ENCODE data around the gene ASXL3. TPM values are rescaled to one million over a fixed set of nuclear protein-coding genes. Genes with fewer than 3 reads are reported as not detected.

The ASXL3 gene
- total RNA-seq, 4 donors from 2014 or later: 0.13 to 0.62 (median 0.41) TPM

GRCh38 chr18:33541316-33541715 lies 36.7 kb upstream of the ASXL3 start:
- 60 to 74% methylated on average over 3 of the region's 3 CpGs for WGBS, 2 donors
- intact Hi-C loops (cut with DNase I; ENCODE audit: low total_unique reads): no loop called here
- TF ChIP-seq POLR2A (IDR thresholded peaks at IDR 0.05): no peak
- TF ChIP-seq CTCF (IDR thresholded peaks at IDR 0.05): no peak
- H3K4me3 ChIP-seq (ENCODE audit: low read depth, poor library complexity, severe bottlenecking): no peak overlapping the region
- DNase-seq (ENCODE audit: low spot score in 2 of 2): no peak

GRCh38 chr18:33556846-33557245 lies 21.2 kb upstream of the ASXL3 start:
- intact Hi-C loops (cut with DNase I; ENCODE audit: low total_unique reads): no loop called here
- H3K4me3 ChIP-seq (ENCODE audit: low read depth, poor library complexity, severe bottlenecking): no peak overlapping the region
- DNase-seq (ENCODE audit: low spot score in 2 of 2): no peak
- WGBS, 2 donors: 81 to 83% methylated on average over 2 of the region's 2 CpGs
- TF ChIP-seq CTCF (IDR thresholded peaks at IDR 0.05) (no peak), POLR2A (IDR thresholded peaks at IDR 0.05) (no peak)

GRCh38 chr18:33557706-33558105 lies 20.3 kb upstream of the ASXL3 start:
- no peak for TF ChIP-seq CTCF (IDR thresholded peaks at IDR 0.05)
- TF ChIP-seq POLR2A (IDR thresholded peaks at IDR 0.05): no peak
- DNase-seq (ENCODE audit: low spot score in 2 of 2): no peak
- WGBS, 2 donors: 64 to 69% methylated on average over 3 of the region's 3 CpGs
- intact Hi-C loops (cut with DNase I; ENCODE audit: low total_unique reads): no loop called here
- H3K4me3 ChIP-seq (ENCODE audit: low read depth, poor library complexity, severe bottlenecking): no peak overlapping the region

DNA sequence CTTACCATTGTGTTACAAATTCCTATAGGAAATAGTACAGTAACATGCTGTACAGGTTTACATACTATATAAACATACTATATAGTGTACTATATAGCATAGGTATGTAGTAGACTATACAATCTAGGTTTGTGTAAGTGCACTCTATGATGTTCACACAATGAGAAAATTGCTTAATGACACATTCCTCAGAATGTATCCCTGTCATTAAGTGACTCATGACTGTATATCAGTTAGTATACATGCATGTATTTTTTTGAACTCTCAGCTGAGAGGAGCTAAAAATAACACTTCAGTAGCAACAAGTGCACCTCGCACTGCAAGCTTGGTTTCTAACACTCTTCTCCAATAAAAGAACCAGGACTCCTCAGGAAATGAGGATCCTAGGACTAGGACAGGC lies 19.5 kb upstream of the ASXL3 start:
- no peak overlapping the region for H3K4me3 ChIP-seq (ENCODE audit: low read depth, poor library complexity, severe bottlenecking)
- TF ChIP-seq CTCF (IDR thresholded peaks at IDR 0.05): no peak
- TF ChIP-seq POLR2A (IDR thresholded peaks at IDR 0.05): no peak
- DNase-seq (ENCODE audit: low spot score in 2 of 2): no peak
- 67 to 71% methylated on average over 1 of the region's 1 CpG for WGBS, 2 donors
- intact Hi-C loops (cut with DNase I; ENCODE audit: low total_unique reads): no loop called here

GRCh38 chr18:33560686-33561370 lies 17.2 kb upstream of the ASXL3 start:
- intact Hi-C loops (cut with DNase I; ENCODE audit: low total_unique reads): no loop called here
- whole genome bisulfite sequencing, 2 donors: 66 to 67% methylated on average over 4 of the region's 4 CpGs

More at GRCh38 chr18:33560686-33561370, 17.2 kb upstream of the ASXL3 start:
- H3K4me3 ChIP-seq (ENCODE audit: low read depth, poor library complexity, severe bottlenecking): no peak overlapping the region
- TF ChIP-seq CTCF (IDR thresholded peaks at IDR 0.05): no peak
- TF ChIP-seq POLR2A (IDR thresholded peaks at IDR 0.05): no peak
- DNase-seq (ENCODE audit: low spot score in 2 of 2): peak in 1 of 2 donors; percentile 73
